ENCODE measurements around the gene PTPDC1. TPM values are rescaled to one million over a fixed set of nuclear protein-coding genes. Genes with fewer than 3 reads are reported as not detected.
"Not testable (repeated sequence)": the region's sequence is repeated elsewhere in the genome, so short reads cannot be mapped to it uniquely, and the experiment has no call there.

The PTPDC1 gene
- total and polyA plus RNA-seq, 2 of the 4 experiments (the other 2 are of a cell fraction) = 3.9 to 6.1 TPM

GRCh38 chr9:94086486-94087345 is 2.5 kb downstream of the PTPDC1 start (continued):
- TF ChIP-seq, protein P1, sequence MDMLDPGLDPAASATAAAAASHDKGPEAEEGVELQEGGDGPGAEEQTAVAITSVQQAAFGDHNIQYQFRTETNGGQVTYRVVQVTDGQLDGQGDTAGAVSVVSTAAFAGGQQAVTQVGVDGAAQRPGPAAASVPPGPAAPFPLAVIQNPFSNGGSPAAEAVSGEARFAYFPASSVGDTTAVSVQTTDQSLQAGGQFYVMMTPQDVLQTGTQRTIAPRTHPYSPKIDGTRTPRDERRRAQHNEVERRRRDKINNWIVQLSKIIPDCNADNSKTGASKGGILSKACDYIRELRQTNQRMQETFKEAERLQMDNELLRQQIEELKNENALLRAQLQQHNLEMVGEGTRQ (IDR thresholded peaks at IDR 0.05; ENCODE audit: low read depth, low read length) = no peak

GRCh38 chr9:94094219-94095145 is 10.2 kb downstream of the PTPDC1 start:
- H3K14ac ChIP-seq (replicated peaks; ENCODE audit: low read depth, low read length); DNase-seq; POLR2A ChIA-PET (ENCODE audit: unreplicated experiment); H2BK15ac ChIP-seq (ENCODE audit: low read depth, low read length); H4K8ac ChIP-seq (ENCODE audit: low read depth in 2 of 2, low read length in 2 of 2); H3K4me2 ChIP-seq (ENCODE audit: low read depth, low read length); H3K4ac ChIP-seq (ENCODE audit: low read depth, low read length); H3K23ac ChIP-seq (ENCODE audit: low read depth, low read length); in situ Hi-C loops (cut with MboI; ENCODE audit: low sequenced_read_pairs); H4K20me1 ChIP-seq (ENCODE audit: insufficient read depth, low read length); H3K9ac ChIP-seq (ENCODE audit: low read depth, low read length); H3K79me1 ChIP-seq (ENCODE audit: low read depth in 1 of 2, low read length in 2 of 2); CTCF ChIA-PET; H3K36me3 ChIP-seq (ENCODE audit: control insufficient read depth, insufficient read depth, low read length); H3K27me3 ChIP-seq (ENCODE audit: control insufficient read depth, insufficient read depth, low read length); intact Hi-C loops (cut with micrococcal nuclease); H3K56ac ChIP-seq (ENCODE audit: extremely low read depth, insufficient read depth, low read length); dilution Hi-C loops (cut with HindIII; ENCODE audit: low sequenced_read_pairs, unreplicated experiment); H2BK120ac ChIP-seq (ENCODE audit: low read depth, low read length); H3K4me3 ChIP-seq (ENCODE audit: insufficient read depth, low read depth, low read length); ATAC-seq (ENCODE audit: low read depth); H2BK5ac ChIP-seq (ENCODE audit: low read depth, low read length, poor library complexity, severe bottlenecking); H3K9me3 ChIP-seq (ENCODE audit: control insufficient read depth, insufficient read depth, low read length); H2BK20ac ChIP-seq (ENCODE audit: low read depth, low read length); H2AK9ac ChIP-seq (replicated peaks; ENCODE audit: low read depth, low read length, poor library complexity); H4K5ac ChIP-seq (ENCODE audit: low read depth, low read length); H3K27ac ChIP-seq (ENCODE audit: insufficient read depth, low read length); H4K91ac ChIP-seq (ENCODE audit: insufficient read depth, low read depth, low read length); H2AFZ ChIP-seq (replicated peaks; ENCODE audit: low read length, poor library complexity); BruUV-seq (replicated peaks); H3K4me1 ChIP-seq (ENCODE audit: control insufficient read depth, insufficient read depth, low read length); H2AK5ac ChIP-seq (ENCODE audit: low read depth, low read length); H3K18ac ChIP-seq (ENCODE audit: low read depth, low read length): not testable (repeated sequence)
- H3K9me1 ChIP-seq (ENCODE audit: insufficient read depth, low read length) = peaks cover 14% of the 10 kb centered on the region
- 95% methylated on average over 4 of the region's 33 CpGs; no CpG with 5 or more reads in 1 of the 2 experiments for WGBS, 2 experiments (ENCODE audit: extremely low coverage in 2 of 2, insufficient read length in 1 of 2)
